GM21526 (cell line): ENCODE results near the gene JUND.

Experiments used
- ATAC-seq: cut with Tn5 transposase; IDR thresholded peaks from one replicate; pipeline ENCODE4 v1.9.1; 2021; ENCODE audit warnings: moderate library complexity; ENCODE audit not compliant: unreplicated experiment, low FRiP score

JUND gene

GRCh38 chr19:18252370-18252717 lies 29.1 kb downstream of the JUND start:
- ATAC-seq: no peak

DNA sequence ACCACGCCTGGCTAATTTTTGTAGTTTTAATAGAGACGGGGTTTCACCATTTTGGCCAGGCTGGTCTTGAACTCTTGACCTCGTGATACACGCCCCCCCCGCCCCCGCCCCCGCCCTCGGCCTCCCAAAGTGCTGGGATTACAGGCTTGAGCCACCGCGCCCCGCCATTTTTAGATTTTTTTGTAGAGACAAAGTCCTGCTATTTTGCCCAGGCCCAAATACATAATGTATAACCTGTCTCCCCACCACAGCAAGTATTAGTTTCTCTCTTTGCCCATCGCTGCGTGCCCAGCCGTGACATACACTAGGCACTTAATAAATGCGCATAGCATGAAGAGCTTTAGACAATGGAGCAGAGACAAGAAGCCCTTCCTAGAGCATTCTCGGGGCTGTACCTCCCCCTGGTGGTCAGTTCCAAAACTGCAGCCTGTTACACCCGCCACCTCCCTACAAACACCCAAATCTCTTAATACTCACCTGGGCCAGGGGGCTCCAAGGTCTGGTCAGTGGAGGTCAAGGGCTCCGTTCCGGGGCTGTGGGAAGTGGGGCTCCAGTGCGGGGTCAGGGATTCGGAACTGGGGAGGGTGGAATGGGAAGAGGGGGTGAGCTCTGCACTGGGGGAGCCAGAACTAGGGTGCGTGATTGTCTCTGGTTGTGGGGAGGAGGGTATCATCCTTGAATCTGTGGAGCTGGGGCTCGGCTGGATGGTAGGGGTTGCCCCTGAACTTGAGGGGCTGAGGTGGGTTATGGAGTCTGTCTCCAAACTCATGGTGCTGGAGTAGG lies 29.6 kb downstream of the JUND start:
- no peak for ATAC-seq

DNA sequence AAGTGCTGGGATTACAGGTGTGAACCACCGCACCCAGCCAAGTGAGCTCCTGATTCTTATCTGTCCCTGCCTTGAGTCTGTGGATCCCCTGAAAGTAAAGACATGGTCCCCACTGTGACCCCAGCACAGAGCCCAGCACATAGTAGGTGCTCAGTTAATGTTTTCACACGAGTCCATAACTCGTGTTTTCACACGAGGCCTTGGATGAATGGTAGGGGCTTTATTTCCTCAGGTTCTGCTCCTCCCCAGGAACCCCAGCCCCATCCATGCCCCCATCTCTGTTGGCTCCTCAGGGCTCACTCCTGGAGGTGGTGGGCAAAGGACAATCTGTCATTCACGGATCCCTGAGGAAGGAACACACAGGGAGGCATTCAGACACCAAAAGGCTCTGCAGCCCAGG lies 31.6 kb downstream of the JUND start:
- ATAC-seq: no peak

- ATAC-seq: no peak
Observed at GRCh38 chr19:18245297-18245696, 36.1 kb downstream of the JUND start.

- ATAC-seq: no peak
Observed at GRCh38 chr19:18239303-18239702, 42.1 kb downstream of the JUND start.

- ATAC-seq: no peak
Observed at GRCh38 chr19:18234194-18234593, 47.2 kb downstream of the JUND start.

DNA sequence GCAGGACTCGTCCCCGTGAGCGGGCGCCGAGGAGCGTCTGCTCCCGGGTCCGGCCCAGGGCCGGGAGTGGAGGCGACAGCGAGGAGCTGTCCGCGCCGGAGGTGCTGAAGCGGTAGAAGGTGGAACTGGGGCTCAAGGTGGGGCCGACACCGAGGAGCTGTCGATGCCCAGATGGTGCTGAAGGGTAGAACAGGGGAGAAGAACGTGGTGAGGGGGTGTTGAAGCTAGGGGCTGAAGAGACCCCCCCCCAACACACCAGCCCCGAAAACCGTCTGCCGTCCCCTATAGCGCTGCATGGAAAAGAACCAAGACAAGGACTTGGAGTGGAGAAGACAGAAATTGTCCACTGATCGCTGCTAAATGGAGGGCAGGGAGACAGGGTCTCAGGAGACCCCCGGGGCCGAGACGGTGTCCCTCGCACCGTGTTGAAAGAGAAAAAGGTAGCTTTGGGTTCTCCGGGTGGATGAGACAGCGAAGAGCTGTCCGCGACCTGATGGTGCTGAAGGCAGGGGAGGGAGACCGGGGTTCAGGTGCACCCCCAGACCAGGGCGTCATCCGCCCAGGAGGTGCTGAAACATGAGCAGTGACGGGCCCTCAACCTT lies 48.1 kb downstream of the JUND start:
- no peak for ATAC-seq

DNA sequence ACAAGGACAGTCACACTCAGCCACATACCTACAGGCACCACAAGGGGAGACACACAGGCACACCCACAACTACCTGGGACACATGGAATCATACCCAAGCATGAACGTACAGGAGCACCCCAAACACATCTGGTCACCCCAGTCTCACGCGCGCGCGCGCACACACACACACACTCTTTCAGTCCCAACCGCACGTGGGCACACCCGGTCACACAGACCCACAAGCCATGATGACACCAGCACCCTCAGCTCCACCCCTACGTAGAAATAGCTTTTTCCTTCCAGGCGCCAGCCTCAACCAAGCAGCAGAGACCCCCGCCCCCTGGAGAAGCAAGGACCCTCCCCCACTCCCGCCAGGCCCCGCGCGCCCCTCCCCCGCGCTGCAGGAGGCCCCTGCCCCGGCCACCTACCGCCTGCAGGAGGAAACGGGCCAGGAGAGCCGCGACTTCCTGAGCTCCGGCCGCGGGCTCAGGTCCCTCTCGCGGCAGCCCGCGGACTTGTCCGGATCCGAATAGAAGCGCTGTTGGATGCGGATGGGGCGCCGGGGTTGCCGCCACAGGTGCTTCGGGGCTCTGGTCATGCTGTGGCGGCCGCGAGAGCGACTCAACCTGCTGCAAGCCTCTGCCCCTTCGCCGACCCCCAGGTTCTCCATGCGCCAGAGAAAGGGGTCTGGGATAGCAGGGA lies 48.7 kb downstream of the JUND start:
- no peak for ATAC-seq

GRCh38 chr19:18231775-18232174 lies 49.6 kb downstream of the JUND start:
- ATAC-seq: no peak

- ATAC-seq: no peak
Observed at GRCh38 chr19:18230941-18231734, 50.3 kb downstream of the JUND start.

DNA sequence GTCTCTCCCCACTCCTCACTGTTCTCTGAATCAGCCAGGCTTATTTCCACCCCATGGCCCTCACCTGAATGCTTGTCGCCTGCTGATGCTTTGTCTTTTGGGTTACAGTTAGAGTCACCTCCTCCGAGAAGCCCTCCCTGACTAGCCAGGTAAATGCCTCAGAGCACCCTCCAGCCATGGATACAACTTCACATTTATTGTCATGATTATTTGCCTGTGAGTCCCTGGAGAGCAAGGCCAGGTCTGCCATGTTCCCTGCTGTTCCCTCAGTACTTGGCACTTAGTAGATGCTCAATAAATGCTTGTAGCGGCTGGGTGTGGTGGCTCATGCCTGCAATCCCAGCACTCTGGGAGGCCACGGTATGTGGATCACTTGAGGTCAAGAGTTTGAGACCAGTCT lies 51.5 kb downstream of the JUND start:
- no peak for ATAC-seq
